Measurements from ENCODE around the gene NPPA. TPM values are rescaled to one million over a fixed set of nuclear protein-coding genes. Genes with fewer than 3 reads are reported as not detected.

Gene NPPA
- total and polyA plus RNA-seq, 9 of the 15 experiments (the other 6 are each of a cell fraction or from before 2014, with no cell fraction given): not detected

DNA sequence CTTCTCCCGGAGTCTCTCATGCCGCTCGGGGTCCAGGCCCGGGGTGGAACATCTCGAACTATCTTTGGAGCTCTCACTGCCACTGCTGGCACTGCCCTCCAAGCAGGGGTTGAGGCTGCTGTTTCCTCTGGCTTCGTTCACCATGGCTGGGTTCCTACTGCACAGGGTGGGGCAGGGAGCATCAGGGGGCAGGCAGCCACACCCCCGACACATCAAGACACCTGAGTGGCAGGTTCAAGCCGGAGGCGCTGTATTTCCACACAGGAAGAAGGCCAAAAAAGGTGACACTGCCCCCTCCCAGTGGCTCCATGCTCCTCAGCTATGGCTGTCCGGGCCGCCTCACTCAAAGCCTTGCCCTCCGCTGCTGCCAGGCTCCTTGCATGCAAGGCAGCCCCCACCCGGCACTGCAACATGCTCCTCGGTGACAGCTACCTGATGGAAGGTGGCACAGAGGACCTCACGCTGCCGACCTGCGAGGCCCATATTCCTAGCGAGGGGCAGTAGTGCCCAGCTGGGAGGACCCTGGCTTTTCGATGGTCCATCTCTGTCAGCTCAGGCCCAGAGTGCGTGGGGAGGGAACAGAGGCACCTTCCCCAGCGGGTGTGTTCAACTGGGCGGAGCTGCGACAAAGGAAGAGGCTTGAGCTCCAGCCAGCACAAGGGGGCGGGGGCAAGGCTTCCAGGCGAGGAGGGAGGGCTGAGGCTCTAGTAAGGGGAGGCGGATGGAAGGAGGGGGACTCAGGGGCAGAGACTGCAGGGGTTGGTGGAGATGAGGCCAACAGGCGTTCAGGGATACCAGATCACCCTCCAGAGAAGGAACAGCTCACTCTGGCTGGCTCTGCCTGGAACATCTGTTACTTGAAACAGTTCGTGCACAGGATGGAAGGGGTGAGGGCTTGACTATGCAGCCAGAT, 44.4 kb downstream of the NPPA start (continued):
- TF ChIP-seq ZNF644 (tag; IDR thresholded peaks at IDR 0.05; ENCODE audit: low read depth) (no peak), BRCA1 (IDR thresholded peaks at IDR 0.05) (no peak), BRCA1 (CRISPR knock-in tag; IDR thresholded peaks at IDR 0.05) (no peak), MAFG (tag; conservative IDR thresholded peaks at IDR 0.05) (no peak), GABPA (tag; conservative IDR thresholded peaks at IDR 0.05; ENCODE audit: low read depth) (no peak), RBM22 (IDR thresholded peaks at IDR 0.05; ENCODE audit: low read depth, low read length, poor library complexity, severe bottlenecking) (no peak), ZNF224 (CRISPR knock-in tag; IDR thresholded peaks at IDR 0.05) (no peak), SMAD2 (IDR thresholded peaks at IDR 0.05; ENCODE audit: low read depth, low read length) (no peak), PCBP2 (IDR thresholded peaks at IDR 0.05; ENCODE audit: low read depth, low read length, poor library complexity, severe bottlenecking) (no peak), NR2F6 (CRISPR knock-in tag; IDR thresholded peaks at IDR 0.05) (peak; percentile 56; the same call in 1 of the 2 replicates), BHLHE40 (IDR thresholded peaks at IDR 0.05; ENCODE audit: low read length) (no peak), CTBP1 (IDR thresholded peaks at IDR 0.05; ENCODE audit: borderline replicate concordance) (peak; percentile 79; the same call in 1 of the 2 replicates), ZFP91 (CRISPR knock-in tag; IDR thresholded peaks at IDR 0.05) (0 out of 2 replicates have a peak, but pooled peaks have one; percentile 52), ZNF121 (CRISPR knock-in tag; conservative IDR thresholded peaks at IDR 0.05) (no peak), CREB1 (IDR thresholded peaks at IDR 0.05) (no peak; the same call in 1 of the 2 replicates), CREB1 (CRISPR knock-in tag; IDR thresholded peaks at IDR 0.05) (peak; percentile 61; the same call in 1 of the 2 replicates), RERE (CRISPR knock-in tag; IDR thresholded peaks at IDR 0.05; ENCODE audit: borderline replicate concordance) (no peak), MCM7 (IDR thresholded peaks at IDR 0.05) (no peak), CAMTA2 (CRISPR knock-in tag; conservative IDR thresholded peaks at IDR 0.05) (no peak)
- TF ChIP-seq, protein P1, sequence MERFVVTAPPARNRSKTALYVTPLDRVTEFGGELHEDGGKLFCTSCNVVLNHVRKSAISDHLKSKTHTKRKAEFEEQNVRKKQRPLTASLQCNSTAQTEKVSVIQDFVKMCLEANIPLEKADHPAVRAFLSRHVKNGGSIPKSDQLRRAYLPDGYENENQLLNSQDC (CRISPR knock-in tag; IDR thresholded peaks at IDR 0.05): no peak

All from K562 (cell line).